IMR-90 (cell line): ENCODE measurements around the gene UBL3. TPM values are rescaled to one million over a fixed set of nuclear protein-coding genes. Genes with fewer than 3 reads are reported as not detected.

Experiments
- ATAC-seq: fragments of 200-7000 bp; cut with Tn5 transposase; 2 replicates; pipeline ENCODE4 v1.9.1; 2020; ENCODE audit warnings: low read depth, mild to moderate bottlenecking, moderate library complexity
- BruUV-seq: library from RNA; stranded (reverse); fragments of 400-500 nt; replicated peaks from 2 replicates; lab custom pipeline; 2021; lab: Mats Ljungman, UMichigan
- CTCF ChIA-PET: fragments of 300-600 bp; formaldehyde crosslinking; extraction: SDS; loops from one replicate; lab custom pipeline; 2021; ENCODE audit warnings: antibody characterized with exemption; lab: Yijun Ruan, JAX
- POLR2A ChIA-PET: fragments of 300-600 bp; sonication (Branson Sonifier 250); formaldehyde crosslinking; loops from one replicate; lab custom pipeline; 2022; ENCODE audit warnings: antibody characterized with exemption; ENCODE audit not compliant: unreplicated experiment; lab: Charles Lee
- DNase-seq: peaks from one replicate; pipeline ENCODE4 v3.0.0; 2013
- H2AFZ ChIP-seq: replicated peaks from 2 replicates; pipeline ENCODE3; 2013; ENCODE audit warnings: low read length, mild to moderate bottlenecking; ENCODE audit not compliant: poor library complexity
- H2AK5ac ChIP-seq: 2 replicates; pipeline ENCODE4 v1.6.1; 2013; ENCODE audit warnings: low read depth, low read length, inconsistent platforms
- H2AK9ac ChIP-seq: replicated peaks from 2 replicates; pipeline ENCODE3; 2013; ENCODE audit warnings: mild to moderate bottlenecking, low read depth, low read length, moderate library complexity; ENCODE audit not compliant: poor library complexity
- H2BK120ac ChIP-seq: 2 replicates; pipeline ENCODE4 v1.6.1; 2013; ENCODE audit warnings: low read depth, low read length, inconsistent platforms
- H2BK15ac ChIP-seq: 3 replicates; pipeline ENCODE4 v1.6.1; 2013; ENCODE audit warnings: low read depth, low read length, inconsistent platforms
- H2BK20ac ChIP-seq: 2 replicates; pipeline ENCODE4 v1.6.1; 2013; ENCODE audit warnings: low read depth, mild to moderate bottlenecking, inconsistent platforms, low read length, moderate library complexity
- H2BK5ac ChIP-seq: 2 replicates; pipeline ENCODE4 v1.6.1; 2013; ENCODE audit warnings: mild to moderate bottlenecking, low read depth, low read length, inconsistent platforms; ENCODE audit not compliant: poor library complexity, severe bottlenecking
- H3K14ac ChIP-seq: replicated peaks from 2 replicates; pipeline ENCODE4 v1.6.1; 2013; ENCODE audit warnings: low read depth, low read length, inconsistent platforms
- H3K18ac ChIP-seq: 2 replicates; pipeline ENCODE4 v1.6.1; 2013; ENCODE audit warnings: low read depth, low read length, control low read depth
- H3K23ac ChIP-seq: 2 replicates; pipeline ENCODE4 v1.6.1; 2013; ENCODE audit warnings: low read depth, low read length, inconsistent platforms
- H3K27ac ChIP-seq: 2 replicates; pipeline ENCODE4 v1.5.1; 2013; ENCODE audit warnings: mild to moderate bottlenecking, control low read depth, low read length; ENCODE audit not compliant: insufficient read depth
- H3K27me3 ChIP-seq: 2 replicates; pipeline ENCODE4 v1.6.1; 2013; ENCODE audit warnings: low read length; ENCODE audit not compliant: control insufficient read depth, insufficient read depth
- H3K36me3 ChIP-seq: 2 replicates; pipeline ENCODE4 v1.6.1; 2013; ENCODE audit warnings: low read length, mixed read lengths; ENCODE audit not compliant: control insufficient read depth, insufficient read depth
- H3K4ac ChIP-seq: 2 replicates; pipeline ENCODE4 v1.6.1; 2013; ENCODE audit warnings: low read depth, low read length, inconsistent platforms
- H3K4me1 ChIP-seq: 2 replicates; pipeline ENCODE4 v1.6.1; 2013; ENCODE audit warnings: low read length, mixed read lengths; ENCODE audit not compliant: control insufficient read depth, insufficient read depth
- H3K4me2 ChIP-seq: 2 replicates; pipeline ENCODE4 v1.6.1; 2013; ENCODE audit warnings: low read depth, mild to moderate bottlenecking, control low read depth, low read length, moderate library complexity
- H3K4me3 ChIP-seq: 2 replicates; pipeline ENCODE4 v1.5.1; 2013; ENCODE audit warnings: low read depth, mild to moderate bottlenecking, control low read depth, low read length, moderate library complexity; ENCODE audit not compliant: insufficient read depth
- H3K56ac ChIP-seq: 2 replicates; pipeline ENCODE4 v1.6.1; 2013; ENCODE audit warnings: low read length, inconsistent platforms; ENCODE audit not compliant: insufficient read depth; ENCODE audit errors: extremely low read depth
- H3K79me1 ChIP-seq, 2 experiments: 2 replicates each; pipeline ENCODE4 v1.6.1; 2013; ENCODE audit warnings: low read length in 2 of 2, inconsistent platforms in 1 of 2, low read depth in 1 of 2
- H3K9ac ChIP-seq: 2 replicates; pipeline ENCODE4 v1.6.1; 2013; ENCODE audit warnings: low read depth, low read length, control low read depth
- H3K9me1 ChIP-seq: 2 replicates; pipeline ENCODE4 v1.6.1; 2013; ENCODE audit warnings: low read length, inconsistent platforms; ENCODE audit not compliant: insufficient read depth
- H3K9me3 ChIP-seq: 2 replicates; pipeline ENCODE4 v1.6.1; 2013; ENCODE audit warnings: low read length; ENCODE audit not compliant: control insufficient read depth, insufficient read depth
- H4K20me1 ChIP-seq: 2 replicates; pipeline ENCODE4 v1.6.1; 2013; ENCODE audit warnings: low read length, inconsistent platforms; ENCODE audit not compliant: insufficient read depth
- H4K5ac ChIP-seq: 2 replicates; pipeline ENCODE4 v1.6.1; 2013; ENCODE audit warnings: mild to moderate bottlenecking, low read depth, low read length, control low read depth
- H4K8ac ChIP-seq, 2 experiments: 2 replicates each; pipeline ENCODE4 v1.6.1; 2013; ENCODE audit warnings: low read depth in 2 of 2, low read length in 2 of 2, control low read depth in 1 of 2, inconsistent platforms in 1 of 2
- H4K91ac ChIP-seq: 2 replicates; pipeline ENCODE4 v1.6.1; 2013; ENCODE audit warnings: low read depth, low read length, inconsistent platforms; ENCODE audit not compliant: insufficient read depth
- BHLHE40 ChIP-seq: fragments of 150-350 bp; IDR thresholded peaks from 2 replicates; pipeline ENCODE4 v1.6.1; 2016; ENCODE audit warnings: mild to moderate bottlenecking, low read depth, low read length
- CEBPB ChIP-seq: IDR thresholded peaks from 2 replicates; pipeline ENCODE4 v1.6.1; 2012; ENCODE audit warnings: low read depth, low read length, improper control_type of control experiment
- CHD1 ChIP-seq: IDR thresholded peaks from 2 replicates; pipeline ENCODE4 v1.6.1; 2012; ENCODE audit warnings: low read depth, low read length, improper control_type of control experiment
- CTCF ChIP-seq: conservative IDR thresholded peaks from 2 replicates; pipeline ENCODE4 v1.5.1; 2012; ENCODE audit warnings: mild to moderate bottlenecking, low read depth, low read length, improper control_type of control experiment
- ELK1 ChIP-seq: fragments of 150-350 bp; IDR thresholded peaks from 2 replicates; pipeline ENCODE4 v1.6.1; 2016; ENCODE audit warnings: low read depth, mild to moderate bottlenecking, low read length, moderate library complexity, borderline replicate concordance
- FOS ChIP-seq: fragments of 150-350 bp; IDR thresholded peaks from 2 replicates; pipeline ENCODE4 v1.6.1; 2016; ENCODE audit warnings: low read depth, low read length
- MAFK ChIP-seq: IDR thresholded peaks from 2 replicates; pipeline ENCODE4 v1.6.1; 2012; ENCODE audit warnings: low read depth, low read length, improper control_type of control experiment
- MAZ ChIP-seq: IDR thresholded peaks from 2 replicates; pipeline ENCODE4 v1.6.1; 2012; ENCODE audit warnings: low read depth, mild to moderate bottlenecking, low read length, improper control_type of control experiment, moderate library complexity, borderline replicate concordance
- MXI1 ChIP-seq: IDR thresholded peaks from 2 replicates; pipeline ENCODE4 v1.6.1; 2012; ENCODE audit warnings: low read depth, mild to moderate bottlenecking, low read length, moderate library complexity, borderline replicate concordance
- NFE2L2 ChIP-seq: fragments of 150-350 bp; IDR thresholded peaks from 2 replicates; pipeline ENCODE4 v1.6.1; 2016; ENCODE audit warnings: low read depth, mild to moderate bottlenecking, low read length
- POLR2A ChIP-seq: IDR thresholded peaks from 2 replicates; pipeline ENCODE4 v1.6.1; 2012; ENCODE audit warnings: mild to moderate bottlenecking, low read depth, low read length
- RAD21 ChIP-seq: IDR thresholded peaks from 2 replicates; pipeline ENCODE4 v1.6.1; 2012; ENCODE audit warnings: low read length, improper control_type of control experiment
- RCOR1 ChIP-seq: IDR thresholded peaks from 2 replicates; pipeline ENCODE4 v1.6.1; 2012; ENCODE audit warnings: mild to moderate bottlenecking, low read length, improper control_type of control experiment; ENCODE audit not compliant: insufficient replicate concordance
- RFX5 ChIP-seq: IDR thresholded peaks from 2 replicates; pipeline ENCODE4 v1.8.0; 2012; ENCODE audit warnings: low read depth, mild to moderate bottlenecking, low read length, moderate library complexity
- SMC3 ChIP-seq: fragments of 150-350 bp; IDR thresholded peaks from 2 replicates; pipeline ENCODE4 v1.6.1; 2016; ENCODE audit warnings: low read depth, mild to moderate bottlenecking, antibody characterized with exemption, low read length, moderate library complexity
- USF2 ChIP-seq: fragments of 150-350 bp; IDR thresholded peaks from 2 replicates; pipeline ENCODE4 v1.6.1; 2017; ENCODE audit warnings: mild to moderate bottlenecking, antibody characterized with exemption, low read length, low read depth
- WGBS, 2 experiments: methylation state at CpG; one replicate each; pipeline versions ENCODE4 v1.1.5 to v1.1.7; 2013; ENCODE audit warnings: missing lambda C conversion rate in 2 of 2; ENCODE audit not compliant: insufficient read length in 1 of 2; ENCODE audit errors: extremely low coverage in 2 of 2; 5-methylcytosine and 5-hydroxymethylcytosine counted together
- dilution Hi-C: fragments of 300-500 bp; cut with HindIII; formaldehyde crosslinking; loops from one replicate; pipeline ENCODE4 v1.14.3; 2018; ENCODE audit warnings: low sequenced_read_pairs; ENCODE audit not compliant: unreplicated experiment
- in situ Hi-C: fragments of 300-500 bp; cut with MboI; formaldehyde crosslinking; loops from 3 replicates; pipeline ENCODE4 v1.14.3; 2019; ENCODE audit warnings: low sequenced_read_pairs, inconsistent platforms, mixed read lengths
- intact Hi-C: fragments of 100-400 bp; cut with micrococcal nuclease; formaldehyde crosslinking; loops from 2 replicates; pipeline ENCODE4 v1.10.0; 2022
- polyA plus RNA-seq, 3 experiments: library from polyadenylated mRNA; depleted of rRNA; stranded (reverse); fragments of >200 nt; gene quantifications; 2 replicates each; pipeline ENCODE4 v1.2.3, GENCODE V29; 2012; ENCODE audit warnings: low replicate concordance in 1 of 3
- total RNA-seq: library from RNA; depleted of rRNA; stranded (reverse); fragments of >200 nt; gene quantifications from 2 replicates; pipeline ENCODE4 v1.2.3, GENCODE V29; 2012

Gene UBL3
- total and polyA plus RNA-seq, 2 of the 4 experiments (the other 2 are of a cell fraction), result 16.0 to 19.9 TPM

GRCh38 chr13:29892151-29892550 lies 41.7 kb upstream of the UBL3 start:
- Histone ChIP-seq H3K9me1 (no peaks in the 10 kb centered on the region), H2BK120ac (no peak overlapping the region), H2BK15ac (no peak overlapping the region), H3K27ac (no peak overlapping the region), H4K20me1 (no peaks in the 10 kb centered on the region), H2AK5ac (no peak overlapping the region), H2BK20ac (no peak overlapping the region), H3K9ac (no peak overlapping the region), H4K91ac (no peak overlapping the region), H3K4me2 (no peak overlapping the region), H2AK9ac (no peak overlapping the region), H3K14ac (no peak overlapping the region), H3K4me3 (no peak overlapping the region), H3K27me3 (no peaks in the 10 kb centered on the region; the same call in none of the 2 replicates), H3K9me3 (no peaks in the 10 kb centered on the region), H3K79me1 (no peaks in the 10 kb centered on the region), H3K56ac (no peak overlapping the region), H3K4me1 (peaks cover 3% of the 10 kb centered on the region; the same call in 1 of the 2 replicates), H4K8ac (no peak overlapping the region), H4K5ac (no peak overlapping the region), H3K18ac (no peak overlapping the region), H3K4ac (no peak overlapping the region), H3K23ac (no peak overlapping the region), H2BK5ac (no peak overlapping the region), H3K36me3 (no peaks in the 10 kb centered on the region), H2AFZ (no peak overlapping the region)
- DNase-seq (no peak), ATAC-seq (no peak)
- 81% methylated on average over 4 of the region's 10 CpGs; no CpG with 5 or more reads in 1 of the 2 experiments for WGBS, 2 experiments
- BruUV-seq, result no TSS peak
- TF ChIP-seq CEBPB (no peak), BHLHE40 (no peak), RAD21 (no peak), MXI1 (no peak), SMC3 (no peak), FOS (no peak), NFE2L2 (no peak), ELK1 (no peak), CHD1 (no peak), CTCF (no peak), RFX5 (no peak), MAZ (no peak), RCOR1 (no peak), USF2 (no peak), MAFK (no peak), POLR2A (no peak)
- ChIA-PET CTCF (interaction anchor here (1.5 kb wide), 1 partner anchor 32 kb away, joined by 7 read pairs; no protein-coding TSS in a partner anchor), POLR2A (no interaction called here)
- intact Hi-C loops, result no loop called here
- dilution Hi-C loops, result no loop called here
- in situ Hi-C loops, result no loop called here
